HCT116 (cell line): ENCODE data around the gene SLC35G3. TPM values are rescaled to one million over a fixed set of nuclear protein-coding genes. Genes with fewer than 3 reads are reported as not detected.

Experiments used
- total RNA-seq: library from RNA; stranded (reverse); gene quantifications from one replicate; pipeline ENCODE4 v1.2.1, GENCODE V29; 2021; ENCODE audit not compliant: unreplicated experiment

Gene SLC35G3
- total RNA-seq, 1 experiment from 2014 or later = not detected

Other genes with a start within 250 kb of the SLC35G3 start
- gene CCT6B, start 232.9 kb downstream of the SLC35G3 start, total RNA-seq = 1.1 TPM
- gene ZNF830, start 232.9 kb downstream of the SLC35G3 start, total RNA-seq = 11.1 TPM
- 49.4 TPM for gene LIG3, start 213.9 kb downstream of the SLC35G3 start, total RNA-seq
- 40.3 TPM for gene RFFL, start 130.7 kb downstream of the SLC35G3 start, total RNA-seq
- 12.9 TPM for gene RAD51D, start 74.5 kb downstream of the SLC35G3 start, total RNA-seq
- not detected for gene FNDC8, start 72.8 kb downstream of the SLC35G3 start, total RNA-seq
- 55.5 TPM for gene NLE1, start 52.1 kb downstream of the SLC35G3 start, total RNA-seq
- gene UNC45B, start 46.6 kb downstream of the SLC35G3 start, total RNA-seq = not detected
- gene SLFN5, start 48.7 kb upstream of the SLC35G3 start, total RNA-seq = 23.7 TPM
- not detected for gene SLFN11, start 179.2 kb upstream of the SLC35G3 start, total RNA-seq
- not detected for gene SLFN12, start 238.1 kb upstream of the SLC35G3 start, total RNA-seq